HEK293 (cell line): Measurements from ENCODE around the gene FGF7.
"Not testable (repeated sequence)": the region's sequence is repeated elsewhere in the genome, so short reads cannot be mapped to it uniquely, and the experiment has no call there.

Experiments used
- CTCF ChIA-PET: fragments of 350-600 bp; formaldehyde crosslinking; extraction: SDS; loops from one replicate; lab custom pipeline; 2021; ENCODE audit warnings: antibody characterized with exemption; lab: Yijun Ruan, JAX
- POLR2A ChIA-PET: fragments of 300-600 bp; formaldehyde crosslinking; extraction: SDS; loops from one replicate; lab custom pipeline; 2020; ENCODE audit warnings: antibody characterized with exemption, inconsistent platforms; lab: Yijun Ruan, JAX
- H3K27ac ChIP-seq: fragments of 200-500 bp; sonication (Bioruptor generic); 2 replicates; pipeline ENCODE4 v1.5.1; 2014; ENCODE audit warnings: low read depth, low read length, control low read depth, inconsistent platforms; ENCODE audit errors: extremely low read depth
- H3K36me3 ChIP-seq, 2 experiments: fragments of 200-500 bp in 1 of 2; sonication (Bioruptor generic) in 1 of 2; 1 replicate in 1 of 2; 2 replicates in 1 of 2; pipeline ENCODE4 v1.5.1; 2014 to 2017; ENCODE audit warnings: inconsistent platforms in 2 of 2, low read length in 2 of 2; ENCODE audit not compliant: control insufficient read depth in 2 of 2, insufficient read depth in 1 of 2
- H3K4me1 ChIP-seq: fragments of 200-500 bp; sonication (Bioruptor generic); 2 replicates; pipeline ENCODE4 v1.5.1; 2014; ENCODE audit warnings: mild to moderate bottlenecking, low read length, inconsistent platforms; ENCODE audit not compliant: control insufficient read depth, insufficient read depth
- H3K4me3 ChIP-seq: 2 replicates; pipeline ENCODE4 v1.5.1; 2011; ENCODE audit warnings: low read depth, mild to moderate bottlenecking, control low read depth, low read length, moderate library complexity
- H3K9me3 ChIP-seq: fragments of 200-500 bp; sonication (Bioruptor generic); 2 replicates; pipeline ENCODE4 v1.5.1; 2014; ENCODE audit warnings: low read depth, low read length, inconsistent platforms; ENCODE audit not compliant: control insufficient read depth, insufficient read depth
- OSR2 ChIP-seq: fragments of 450-650 bp; formaldehyde crosslinking; IDR thresholded peaks from 2 replicates; pipeline ENCODE4 v1.5.1; 2016; ENCODE audit warnings: missing biosample characterization, missing genetic modification characterization
- PRDM10 ChIP-seq: fragments of 450-650 bp; formaldehyde crosslinking; IDR thresholded peaks from 2 replicates; pipeline ENCODE4 v1.5.1; 2016; ENCODE audit warnings: missing biosample characterization, missing genetic modification characterization
- SP3 ChIP-seq: fragments of 450-650 bp; formaldehyde crosslinking; IDR thresholded peaks from 2 replicates; pipeline ENCODE4 v1.5.1; 2016; ENCODE audit warnings: missing biosample characterization, missing genetic modification characterization
- ZNF121 ChIP-seq: fragments of 450-650 bp; formaldehyde crosslinking; IDR thresholded peaks from 2 replicates; pipeline ENCODE4 v1.5.1; 2016; ENCODE audit warnings: missing biosample characterization, missing genetic modification characterization
- ZNF223 ChIP-seq: fragments of 450-650 bp; formaldehyde crosslinking; IDR thresholded peaks from 2 replicates; pipeline ENCODE4 v1.5.1; 2016; ENCODE audit warnings: missing biosample characterization, missing genetic modification characterization
- ZNF426 ChIP-seq: fragments of 450-650 bp; formaldehyde crosslinking; IDR thresholded peaks from 2 replicates; pipeline ENCODE4 v1.5.1; 2017; ENCODE audit warnings: missing biosample characterization, missing genetic modification characterization, mild to moderate bottlenecking, inconsistent platforms, moderate library complexity
- ZNF555 ChIP-seq: fragments of 450-650 bp; formaldehyde crosslinking; conservative IDR thresholded peaks from 2 replicates; pipeline ENCODE4 v1.5.1; 2017; ENCODE audit warnings: missing biosample characterization, mild to moderate bottlenecking, missing genetic modification characterization, inconsistent platforms
- TF ChIP-seq, protein P1 (sequence below): fragments of 450-650 bp; formaldehyde crosslinking; IDR thresholded peaks from 2 replicates; pipeline ENCODE4 v1.5.1; 2016; ENCODE audit warnings: missing biosample characterization, missing genetic modification characterization, borderline replicate concordance

FGF7 gene

DNA sequence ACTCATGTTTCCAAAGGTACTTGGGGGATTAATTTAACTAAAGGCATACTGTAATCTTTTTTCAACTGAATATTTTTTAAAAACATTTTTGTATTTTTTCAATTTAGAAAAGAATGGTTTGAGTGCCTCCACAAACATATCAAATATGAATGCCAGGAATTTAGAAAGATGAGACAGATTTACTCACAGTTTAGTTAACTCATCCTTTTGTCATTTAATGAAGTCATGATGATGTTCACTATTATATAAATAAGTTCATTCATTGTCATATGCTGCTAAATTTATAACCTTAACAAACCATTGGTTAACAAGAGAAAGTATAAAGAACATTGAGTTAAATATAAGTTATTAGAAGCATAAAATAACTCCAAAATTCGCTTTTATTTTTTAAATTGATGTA is 50.0 kb downstream of the FGF7 start (continued):
- TF ChIP-seq, protein P1, sequence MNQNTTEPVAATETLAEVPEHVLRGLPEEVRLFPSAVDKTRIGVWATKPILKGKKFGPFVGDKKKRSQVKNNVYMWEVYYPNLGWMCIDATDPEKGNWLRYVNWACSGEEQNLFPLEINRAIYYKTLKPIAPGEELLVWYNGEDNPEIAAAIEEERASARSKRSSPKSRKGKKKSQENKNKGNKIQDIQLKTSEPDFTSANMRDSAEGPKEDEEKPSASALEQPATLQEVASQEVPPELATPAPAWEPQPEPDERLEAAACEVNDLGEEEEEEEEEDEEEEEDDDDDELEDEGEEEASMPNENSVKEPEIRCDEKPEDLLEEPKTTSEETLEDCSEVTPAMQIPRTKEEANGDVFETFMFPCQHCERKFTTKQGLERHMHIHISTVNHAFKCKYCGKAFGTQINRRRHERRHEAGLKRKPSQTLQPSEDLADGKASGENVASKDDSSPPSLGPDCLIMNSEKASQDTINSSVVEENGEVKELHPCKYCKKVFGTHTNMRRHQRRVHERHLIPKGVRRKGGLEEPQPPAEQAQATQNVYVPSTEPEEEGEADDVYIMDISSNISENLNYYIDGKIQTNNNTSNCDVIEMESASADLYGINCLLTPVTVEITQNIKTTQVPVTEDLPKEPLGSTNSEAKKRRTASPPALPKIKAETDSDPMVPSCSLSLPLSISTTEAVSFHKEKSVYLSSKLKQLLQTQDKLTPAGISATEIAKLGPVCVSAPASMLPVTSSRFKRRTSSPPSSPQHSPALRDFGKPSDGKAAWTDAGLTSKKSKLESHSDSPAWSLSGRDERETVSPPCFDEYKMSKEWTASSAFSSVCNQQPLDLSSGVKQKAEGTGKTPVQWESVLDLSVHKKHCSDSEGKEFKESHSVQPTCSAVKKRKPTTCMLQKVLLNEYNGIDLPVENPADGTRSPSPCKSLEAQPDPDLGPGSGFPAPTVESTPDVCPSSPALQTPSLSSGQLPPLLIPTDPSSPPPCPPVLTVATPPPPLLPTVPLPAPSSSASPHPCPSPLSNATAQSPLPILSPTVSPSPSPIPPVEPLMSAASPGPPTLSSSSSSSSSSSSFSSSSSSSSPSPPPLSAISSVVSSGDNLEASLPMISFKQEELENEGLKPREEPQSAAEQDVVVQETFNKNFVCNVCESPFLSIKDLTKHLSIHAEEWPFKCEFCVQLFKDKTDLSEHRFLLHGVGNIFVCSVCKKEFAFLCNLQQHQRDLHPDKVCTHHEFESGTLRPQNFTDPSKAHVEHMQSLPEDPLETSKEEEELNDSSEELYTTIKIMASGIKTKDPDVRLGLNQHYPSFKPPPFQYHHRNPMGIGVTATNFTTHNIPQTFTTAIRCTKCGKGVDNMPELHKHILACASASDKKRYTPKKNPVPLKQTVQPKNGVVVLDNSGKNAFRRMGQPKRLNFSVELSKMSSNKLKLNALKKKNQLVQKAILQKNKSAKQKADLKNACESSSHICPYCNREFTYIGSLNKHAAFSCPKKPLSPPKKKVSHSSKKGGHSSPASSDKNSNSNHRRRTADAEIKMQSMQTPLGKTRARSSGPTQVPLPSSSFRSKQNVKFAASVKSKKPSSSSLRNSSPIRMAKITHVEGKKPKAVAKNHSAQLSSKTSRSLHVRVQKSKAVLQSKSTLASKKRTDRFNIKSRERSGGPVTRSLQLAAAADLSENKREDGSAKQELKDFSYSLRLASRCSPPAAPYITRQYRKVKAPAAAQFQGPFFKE (tag by site-specific recombination) = no peak
- TF ChIP-seq SP3 (no peak), OSR2 (tag by site-specific recombination) (no peak), ZNF223 (tag by site-specific recombination) (no peak), ZNF121 (no peak), ZNF555 (tag by site-specific recombination) (no peak), ZNF426 (tag by site-specific recombination) (no peak), PRDM10 (tag by site-specific recombination) (no peak)

DNA sequence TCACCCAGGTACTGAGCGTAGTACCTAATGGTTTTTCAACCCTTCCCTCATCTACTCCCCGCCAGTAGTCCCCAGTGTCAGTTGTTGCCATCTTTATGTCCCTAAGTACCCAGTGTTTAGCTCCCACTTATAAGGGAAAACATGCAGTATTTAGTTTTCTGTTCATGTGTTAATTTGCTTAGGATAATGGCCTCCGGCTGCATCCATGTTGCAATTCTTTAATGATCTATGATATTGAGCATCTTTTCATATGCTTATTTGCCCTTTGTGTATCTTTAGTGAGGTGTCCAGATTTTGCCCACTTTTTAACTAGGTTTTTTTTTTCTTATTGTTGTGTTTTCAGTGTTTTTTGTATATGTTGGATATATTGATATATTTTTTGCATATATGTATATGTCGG is 55.0 kb downstream of the FGF7 start:
- H3K4me3 ChIP-seq, POLR2A ChIA-PET, CTCF ChIA-PET, H3K4me1 ChIP-seq, H3K36me3 ChIP-seq, H3K27ac ChIP-seq, H3K9me3 ChIP-seq: not testable (repeated sequence)

DNA sequence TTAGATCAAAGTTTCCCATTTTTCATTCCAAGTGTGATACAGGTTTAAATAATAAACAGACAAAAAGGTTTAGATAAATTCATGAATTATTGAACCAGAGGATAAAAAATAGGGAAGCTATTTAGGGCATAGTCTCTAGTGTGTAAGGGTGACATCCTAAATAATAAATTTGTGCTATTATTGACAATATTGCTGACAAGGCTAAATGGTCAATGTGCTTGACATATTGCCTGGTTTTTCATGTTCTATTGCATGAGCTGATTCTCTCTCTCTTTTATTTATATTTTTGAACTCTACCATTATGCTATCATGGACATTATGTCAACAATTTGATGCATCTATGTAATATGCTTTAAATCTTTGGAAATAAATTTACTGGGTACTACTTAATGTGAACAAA is 55.9 kb downstream of the FGF7 start:
- H3K27ac ChIP-seq, H3K4me1 ChIP-seq, POLR2A ChIA-PET, H3K4me3 ChIP-seq, CTCF ChIA-PET, H3K9me3 ChIP-seq, H3K36me3 ChIP-seq: not testable (repeated sequence)

GRCh38 chr15:49485401-49485800 is 62.4 kb downstream of the FGF7 start:
- CTCF ChIA-PET, H3K36me3 ChIP-seq, POLR2A ChIA-PET, H3K9me3 ChIP-seq, H3K27ac ChIP-seq, H3K4me3 ChIP-seq, H3K4me1 ChIP-seq: not testable (repeated sequence)
